ENCODE data around the gene OR2V2.

DNA sequence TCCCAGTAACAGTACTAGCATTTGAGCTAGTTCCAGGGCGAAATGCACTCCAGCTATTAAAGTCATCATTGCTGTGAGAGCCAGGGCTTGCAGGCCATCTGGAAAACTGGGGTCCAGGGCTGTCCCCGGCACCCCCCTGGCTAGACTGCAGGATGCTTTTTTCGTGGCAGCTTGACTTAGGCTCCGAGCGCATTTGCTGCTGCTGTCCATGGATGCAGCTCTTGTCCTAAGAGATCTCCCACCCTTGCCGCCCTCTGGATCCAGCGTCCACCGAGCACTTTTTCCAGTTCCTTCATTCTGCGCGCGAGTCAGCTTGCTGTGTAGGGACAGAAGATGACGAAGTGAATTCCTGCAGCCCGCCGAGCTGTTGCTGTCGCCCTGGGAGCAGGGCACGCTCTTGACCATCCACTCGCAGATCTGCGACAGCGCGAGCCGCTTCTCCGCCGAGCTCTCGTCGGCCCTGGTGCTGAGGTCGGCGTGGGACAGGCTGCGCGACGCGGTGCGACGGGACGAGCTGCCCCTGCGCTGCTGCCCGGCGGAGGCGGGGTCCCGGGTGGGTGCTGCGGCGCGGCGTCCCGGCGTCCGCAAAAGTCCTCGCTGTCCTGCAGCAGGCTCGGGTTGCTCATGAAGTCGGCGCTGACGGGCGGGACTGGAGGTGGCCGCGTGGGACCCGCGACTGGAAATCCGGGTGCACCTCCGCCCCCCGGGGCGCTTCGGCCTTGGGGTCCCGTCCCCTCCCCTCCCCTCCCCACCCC lies 47.1 kb upstream of the OR2V2 start:
- TF ChIP-seq BACH2 (CRISPR knock-in tag; IDR thresholded peaks at IDR 0.05; ENCODE audit: borderline replicate concordance) (no peak), ZFP3 (CRISPR knock-in tag; IDR thresholded peaks at IDR 0.05) (no peak), PATZ1 (CRISPR knock-in tag; IDR thresholded peaks at IDR 0.05; ENCODE audit: borderline replicate concordance) (no peak), SNAI2 (CRISPR knock-in tag; IDR thresholded peaks at IDR 0.05) (no peak), ZFP30 (CRISPR knock-in tag; IDR thresholded peaks at IDR 0.05) (no peak), RARB (CRISPR knock-in tag; IDR thresholded peaks at IDR 0.05) (no peak), ZNF8 (CRISPR knock-in tag; IDR thresholded peaks at IDR 0.05) (no peak), ZNF565 (CRISPR knock-in tag; conservative IDR thresholded peaks at IDR 0.05; ENCODE audit: low read depth) (no peak), GLIS3 (CRISPR knock-in tag; IDR thresholded peaks at IDR 0.05) (no peak), CSDC2 (CRISPR knock-in tag; IDR thresholded peaks at IDR 0.05) (no peak), ZNF70 (CRISPR knock-in tag; IDR thresholded peaks at IDR 0.05) (no peak)
- TF ChIP-seq, protein P1, sequence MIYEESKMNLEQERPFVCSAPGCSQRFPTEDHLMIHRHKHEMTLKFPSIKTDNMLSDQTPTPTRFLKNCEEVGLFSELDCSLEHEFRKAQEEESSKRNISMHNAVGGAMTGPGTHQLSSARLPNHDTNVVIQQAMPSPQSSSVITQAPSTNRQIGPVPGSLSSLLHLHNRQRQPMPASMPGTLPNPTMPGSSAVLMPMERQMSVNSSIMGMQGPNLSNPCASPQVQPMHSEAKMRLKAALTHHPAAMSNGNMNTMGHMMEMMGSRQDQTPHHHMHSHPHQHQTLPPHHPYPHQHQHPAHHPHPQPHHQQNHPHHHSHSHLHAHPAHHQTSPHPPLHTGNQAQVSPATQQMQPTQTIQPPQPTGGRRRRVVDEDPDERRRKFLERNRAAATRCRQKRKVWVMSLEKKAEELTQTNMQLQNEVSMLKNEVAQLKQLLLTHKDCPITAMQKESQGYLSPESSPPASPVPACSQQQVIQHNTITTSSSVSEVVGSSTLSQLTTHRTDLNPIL (CRISPR knock-in tag; IDR thresholded peaks at IDR 0.05; ENCODE audit: low read depth) = no peak
